ENCODE data around the gene ERGIC3.

- TF ChIP-seq, protein P1, sequence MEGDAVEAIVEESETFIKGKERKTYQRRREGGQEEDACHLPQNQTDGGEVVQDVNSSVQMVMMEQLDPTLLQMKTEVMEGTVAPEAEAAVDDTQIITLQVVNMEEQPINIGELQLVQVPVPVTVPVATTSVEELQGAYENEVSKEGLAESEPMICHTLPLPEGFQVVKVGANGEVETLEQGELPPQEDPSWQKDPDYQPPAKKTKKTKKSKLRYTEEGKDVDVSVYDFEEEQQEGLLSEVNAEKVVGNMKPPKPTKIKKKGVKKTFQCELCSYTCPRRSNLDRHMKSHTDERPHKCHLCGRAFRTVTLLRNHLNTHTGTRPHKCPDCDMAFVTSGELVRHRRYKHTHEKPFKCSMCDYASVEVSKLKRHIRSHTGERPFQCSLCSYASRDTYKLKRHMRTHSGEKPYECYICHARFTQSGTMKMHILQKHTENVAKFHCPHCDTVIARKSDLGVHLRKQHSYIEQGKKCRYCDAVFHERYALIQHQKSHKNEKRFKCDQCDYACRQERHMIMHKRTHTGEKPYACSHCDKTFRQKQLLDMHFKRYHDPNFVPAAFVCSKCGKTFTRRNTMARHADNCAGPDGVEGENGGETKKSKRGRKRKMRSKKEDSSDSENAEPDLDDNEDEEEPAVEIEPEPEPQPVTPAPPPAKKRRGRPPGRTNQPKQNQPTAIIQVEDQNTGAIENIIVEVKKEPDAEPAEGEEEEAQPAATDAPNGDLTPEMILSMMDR (IDR thresholded peaks at IDR 0.05): no peak
- TF ChIP-seq POLR2A (IDR thresholded peaks at IDR 0.05): no peak
Measured at GRCh38 chr20:35599776-35600120, 57.9 kb downstream of the ERGIC3 start.
